BJ (cell line): Measurements from ENCODE around the gene C2CD2L. TPM values are rescaled to one million over a fixed set of nuclear protein-coding genes. Genes with fewer than 3 reads are reported as not detected.

Source experiments
- CTCF ChIA-PET: fragments of 350-600 bp; formaldehyde crosslinking; extraction: SDS; loops from one replicate; lab custom pipeline; 2021; ENCODE audit warnings: antibody characterized with exemption, inconsistent platforms; lab: Yijun Ruan, JAX
- POLR2A ChIA-PET: fragments of 300-600 bp; sonication (Branson Sonifier 250); formaldehyde crosslinking; extraction: SDS; loops from one replicate; lab custom pipeline; 2021; ENCODE audit warnings: antibody characterized with exemption; lab: Charles Lee
- DNase-seq: peaks from one replicate; pipeline ENCODE4 v3.0.0-alpha.2; 2011; ENCODE audit warnings: low read depth
- H3K27me3 ChIP-seq: 2 replicates; pipeline ENCODE4 v1.6.0; 2011; ENCODE audit warnings: low read length; ENCODE audit not compliant: control insufficient read depth, insufficient read depth
- H3K36me3 ChIP-seq: 2 replicates; pipeline ENCODE4 v1.5.1; 2011; ENCODE audit warnings: low read length; ENCODE audit not compliant: control insufficient read depth, insufficient read depth
- H3K4me3 ChIP-seq: 2 replicates; pipeline ENCODE4 v1.5.1; 2011; ENCODE audit warnings: low read depth, mild to moderate bottlenecking, control low read depth, low read length
- polyA plus RNA-seq: library from polyadenylated mRNA; depleted of rRNA; stranded (reverse); fragments of >200 nt; gene quantifications from 2 replicates; pipeline ENCODE4 v1.2.3, GENCODE V29; 2011
- TF ChIP-seq, protein P1 (sequence below): IDR thresholded peaks from 2 replicates; pipeline ENCODE4 v1.5.1; 2011; ENCODE audit warnings: low read depth, mild to moderate bottlenecking, control low read depth, inconsistent platforms, low read length, moderate library complexity; ENCODE audit not compliant: insufficient read depth

C2CD2L gene
- polyA plus RNA-seq, 1 experiment: 5.7 TPM

DNA sequence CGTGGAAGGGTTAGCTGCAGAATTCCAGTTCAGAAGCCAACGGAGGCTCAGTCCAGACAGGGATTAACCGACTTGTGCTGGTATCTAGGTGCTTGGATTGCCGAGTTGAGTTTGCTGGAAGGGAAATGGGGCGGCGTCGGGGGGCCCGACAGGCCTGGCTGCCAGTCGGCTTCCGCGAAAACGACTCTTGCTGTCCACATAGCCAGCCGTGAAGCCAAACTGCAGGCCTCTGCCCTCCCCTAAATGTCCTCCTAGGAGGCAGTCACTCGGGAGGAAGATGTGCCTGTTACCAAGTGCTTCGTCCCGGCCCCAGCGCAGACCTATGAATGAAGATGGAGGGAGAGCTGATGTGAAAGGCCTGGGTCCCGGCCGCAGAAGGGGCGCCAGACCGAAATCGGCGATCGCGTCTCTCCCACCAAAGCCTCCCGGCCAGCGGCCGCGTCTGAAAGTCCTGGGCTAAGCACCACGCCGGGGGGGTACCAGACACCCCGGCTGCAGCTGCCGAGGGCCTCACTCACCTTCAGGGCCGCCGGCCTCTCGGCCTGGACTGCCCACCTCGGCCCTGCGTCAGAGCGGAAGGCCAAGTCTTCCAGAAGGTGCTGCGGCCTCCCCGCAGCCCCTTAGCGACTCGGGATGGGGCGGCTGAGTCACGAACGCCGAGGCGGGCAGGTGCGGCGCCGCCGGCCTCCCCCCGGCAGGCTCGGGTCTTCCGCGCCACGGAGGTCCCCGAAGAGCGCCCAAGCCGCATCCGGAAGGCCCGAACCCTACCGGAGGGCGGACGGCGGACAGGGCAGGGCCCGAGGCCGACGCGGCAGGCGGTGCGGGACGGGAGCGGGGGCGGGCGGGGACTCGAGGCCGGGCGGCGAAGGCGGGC lies 13.0 kb upstream of the C2CD2L start:
- Histone ChIP-seq H3K27me3 (no peaks in the 10 kb centered on the region), H3K4me3 (peak overlapping the region; percentile 78), H3K36me3 (peaks cover 9% of the 10 kb centered on the region)
- DNase-seq: no peak
- CTCF ChIA-PET: interaction anchor here (0.6 to 2.4 kb wide), 16 partner anchors 8 to 262 kb away, joined by 3 to 14 read pairs (median 4); partner anchors contain the start of genes C1QTNF5, C2CD2L, CBL and HMBS
- TF ChIP-seq, protein P1, sequence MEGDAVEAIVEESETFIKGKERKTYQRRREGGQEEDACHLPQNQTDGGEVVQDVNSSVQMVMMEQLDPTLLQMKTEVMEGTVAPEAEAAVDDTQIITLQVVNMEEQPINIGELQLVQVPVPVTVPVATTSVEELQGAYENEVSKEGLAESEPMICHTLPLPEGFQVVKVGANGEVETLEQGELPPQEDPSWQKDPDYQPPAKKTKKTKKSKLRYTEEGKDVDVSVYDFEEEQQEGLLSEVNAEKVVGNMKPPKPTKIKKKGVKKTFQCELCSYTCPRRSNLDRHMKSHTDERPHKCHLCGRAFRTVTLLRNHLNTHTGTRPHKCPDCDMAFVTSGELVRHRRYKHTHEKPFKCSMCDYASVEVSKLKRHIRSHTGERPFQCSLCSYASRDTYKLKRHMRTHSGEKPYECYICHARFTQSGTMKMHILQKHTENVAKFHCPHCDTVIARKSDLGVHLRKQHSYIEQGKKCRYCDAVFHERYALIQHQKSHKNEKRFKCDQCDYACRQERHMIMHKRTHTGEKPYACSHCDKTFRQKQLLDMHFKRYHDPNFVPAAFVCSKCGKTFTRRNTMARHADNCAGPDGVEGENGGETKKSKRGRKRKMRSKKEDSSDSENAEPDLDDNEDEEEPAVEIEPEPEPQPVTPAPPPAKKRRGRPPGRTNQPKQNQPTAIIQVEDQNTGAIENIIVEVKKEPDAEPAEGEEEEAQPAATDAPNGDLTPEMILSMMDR: no peak
- POLR2A ChIA-PET: interaction anchor here (0.6 to 1.1 kb wide), 7 partner anchors 9 to 76 kb away, joined by 3 to 35 read pairs (median 5); partner anchors contain the start of genes C2CD2L and HMBS

DNA sequence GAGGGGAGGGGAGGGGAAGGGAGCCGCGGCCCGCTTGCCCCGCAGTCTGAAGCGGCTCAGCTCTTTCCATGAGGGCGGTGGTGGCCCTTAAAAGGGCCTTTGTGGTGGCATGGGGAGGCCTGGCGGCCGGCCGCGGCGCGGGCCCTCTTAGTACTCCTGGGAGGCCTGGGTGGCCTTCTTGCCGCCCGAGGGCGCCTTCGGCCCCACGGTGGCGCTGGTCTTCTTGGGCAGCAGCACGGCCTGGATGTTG lies 12.4 kb upstream of the C2CD2L start:
- TF ChIP-seq, protein P1: peak; percentile 83
- ChIA-PET CTCF (interaction anchor here (0.6 to 2.4 kb wide), 16 partner anchors 9 to 312 kb away, joined by 3 to 14 read pairs (median 4); partner anchors contain the start of genes C1QTNF5, C2CD2L, CBL and HMBS), POLR2A (interaction anchor here (0.6 to 1.1 kb wide), 7 partner anchors 10 to 75 kb away, joined by 3 to 35 read pairs (median 5); partner anchors contain the start of genes C2CD2L and HMBS)
- DNase-seq: no peak
- H3K4me3 ChIP-seq: peak overlapping the region; percentile 78
- no peaks in the 10 kb centered on the region for H3K27me3 ChIP-seq
- H3K36me3 ChIP-seq: peaks cover 9% of the 10 kb centered on the region

DNA sequence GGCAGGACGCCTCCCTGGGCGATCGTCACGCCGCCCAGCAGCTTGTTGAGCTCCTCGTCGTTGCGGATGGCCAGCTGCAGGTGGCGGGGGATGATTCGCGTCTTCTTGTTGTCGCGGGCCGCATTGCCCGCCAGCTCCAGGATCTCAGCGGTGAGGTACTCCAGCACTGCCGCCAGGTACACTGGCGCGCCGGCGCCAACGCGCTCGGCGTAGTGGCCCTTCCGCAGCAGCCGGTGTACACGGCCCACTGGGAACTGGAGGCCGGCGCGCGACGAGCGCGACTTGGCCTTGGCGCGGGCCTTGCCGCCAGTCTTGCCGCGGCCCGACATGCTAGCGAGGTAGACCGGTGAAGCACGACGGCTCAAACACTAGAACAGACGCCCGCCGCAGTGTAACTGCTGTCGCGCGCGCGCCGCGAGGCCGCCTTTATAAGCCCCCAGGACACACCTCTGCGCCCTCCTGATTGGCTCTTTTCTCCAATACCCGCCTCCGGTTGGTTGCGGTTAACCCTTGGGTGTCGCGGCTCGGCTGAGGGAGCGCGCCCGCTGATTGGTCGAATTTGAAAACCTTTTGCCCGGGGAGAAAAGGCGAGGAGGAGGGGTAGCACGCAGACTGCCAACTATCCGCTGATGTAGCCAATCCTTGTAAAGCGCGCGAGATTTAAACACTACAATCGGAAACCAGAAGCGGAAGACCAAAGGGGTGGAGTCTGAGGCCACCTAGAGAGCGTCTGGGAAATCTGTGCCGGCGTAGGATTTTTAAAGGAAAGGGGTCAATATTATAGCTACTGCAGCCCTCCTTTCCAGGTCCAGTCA lies 11.9 kb upstream of the C2CD2L start:
- DNase-seq: peak; percentile 98
- TF ChIP-seq, protein P1: 0 out of 2 replicates have a peak, but pooled peaks have one; percentile 3
- ChIA-PET POLR2A (interaction anchor here (0.6 to 1.1 kb wide), 8 partner anchors 10 to 75 kb away, joined by 3 to 35 read pairs (median 4); partner anchors contain the start of genes ABCG4, C2CD2L, HMBS and VPS11), CTCF (interaction anchor here (0.6 to 2.4 kb wide), 15 partner anchors 10 to 311 kb away, joined by 3 to 14 read pairs (median 4); partner anchors contain the start of genes C1QTNF5, C2CD2L, CBL and HMBS)
- peak overlapping the region; percentile 78 for H3K4me3 ChIP-seq
- H3K27me3 ChIP-seq: no peaks in the 10 kb centered on the region
- H3K36me3 ChIP-seq: peaks cover 9% of the 10 kb centered on the region

DNA sequence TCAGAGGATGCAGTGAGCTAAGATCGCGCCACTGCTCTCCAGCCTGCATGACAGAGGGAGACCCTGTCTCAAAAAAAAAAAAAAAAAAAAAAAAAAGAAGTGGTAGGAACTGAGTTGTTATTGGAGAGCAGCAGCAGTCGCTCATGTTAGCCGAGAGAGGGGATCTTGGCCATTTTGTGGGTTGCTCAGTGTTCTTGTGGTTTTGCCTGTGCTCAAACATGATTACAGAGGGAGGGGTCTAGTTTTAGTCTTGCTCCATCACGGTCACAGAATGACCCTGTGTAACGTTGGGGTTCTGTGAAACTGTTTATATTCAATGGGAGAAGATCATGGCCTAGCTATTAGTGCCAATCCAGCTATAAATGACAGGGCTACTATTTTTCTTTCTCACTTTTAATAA lies 7.4 kb upstream of the C2CD2L start:
- Histone ChIP-seq H3K27me3 (no peaks in the 10 kb centered on the region), H3K4me3 (no peak overlapping the region), H3K36me3 (peaks cover 4% of the 10 kb centered on the region)
- POLR2A ChIA-PET: no interaction called here
- DNase-seq: no peak
- TF ChIP-seq, protein P1: no peak
- CTCF ChIA-PET: interaction anchor here (1.0 to 1.2 kb wide), 2 partner anchors 13 to 97 kb away, joined by 3 read pairs; no protein-coding TSS in a partner anchor
